Left lung (tissue), 14 donors: ENCODE data around the gene ACTRT2. TPM values are rescaled to one million over a fixed set of nuclear protein-coding genes. Genes with fewer than 3 reads are reported as not detected.

Experiments used
- ATAC-seq: fragments of 200-7000 bp; cut with Tn5 transposase; one replicate; pipeline ENCODE4 v1.9.1; 2020; ENCODE audit warnings: moderate library complexity
- DNase-seq, 4 donors: peaks; one replicate each; pipeline ENCODE4 v3.0.0-alpha.2; 2013 to 2020
- H3K27ac ChIP-seq, 2 donors: fragments of 200-600 bp; sonication (generic) in 1 of 2; one replicate each; pipeline versions ENCODE4 v1.5.0 to v1.8.0; 2020 to 2021
- H3K27me3 ChIP-seq, 2 donors: fragments of 200-600 bp; sonication (generic) in 1 of 2; one replicate each; pipeline versions ENCODE4 v1.5.0 to v1.8.0; 2020 to 2021
- H3K36me3 ChIP-seq, 2 donors: fragments of 200-600 bp; sonication (generic) in 1 of 2; one replicate each; pipeline versions ENCODE4 v1.5.0 to v1.8.0; 2020 to 2021
- H3K4me1 ChIP-seq, 2 donors: fragments of 200-600 bp; one replicate each; pipeline ENCODE4 v1.8.0; 2021
- H3K4me3 ChIP-seq, 2 donors: fragments of 200-600 bp; sonication (generic) in 1 of 2; one replicate each; pipeline versions ENCODE4 v1.5.0 to v1.8.0; 2020 to 2021; ENCODE audit warnings: mild to moderate bottlenecking in 1 of 2
- H3K9me3 ChIP-seq, 2 donors: fragments of 200-600 bp; sonication (generic) in 1 of 2; one replicate each; pipeline versions ENCODE4 v1.5.0 to v1.8.0; 2020 to 2021
- intact Hi-C, 2 donors: fragments of 100-400 bp; cut with DNase I; formaldehyde crosslinking; loops; one replicate each; pipeline versions ENCODE4 v1.11.2 to v1.14.2; 2022
- long read RNA-seq, 12 donors: library from polyadenylated mRNA in 2 of 12; unstranded in 2 of 12; transcript quantifications; one replicate each; pipeline ENCODE4 v2.0.0 and lab custom pipeline, GENCODE V29; 2019 to 2026
- polyA plus RNA-seq, 6 donors: library from polyadenylated mRNA; unstranded; fragments of 120-200 nt; gene quantifications; one replicate each; pipeline ENCODE4 v1.2.1, GENCODE V29; 2013; ENCODE audit not compliant: insufficient read length in 6 of 6
- total RNA-seq, 2 donors: library from RNA; stranded (reverse); fragmentation: NEBNext Ultra II Directional; extraction: Animal tissue kit (Norgen Biotek cat#: 25700); gene quantifications; one replicate each; pipeline ENCODE4 v1.2.1, GENCODE V29; 2021
- TF ChIP-seq, protein P1 (sequence below), 2 donors: fragments of 200-600 bp; sonication (generic) in 1 of 2; IDR thresholded peaks; one replicate each; pipeline versions ENCODE4 v1.5.0 to v1.8.0; 2021; ENCODE audit warnings: antibody characterized with exemption in 2 of 2
- donor health status: DM: no; HTN: yes; CAD: no.
- donor health status: DM: no; HTN: no; CAD: no.

Gene ACTRT2
- not detected for total RNA-seq
- polyA plus RNA-seq = not detected
- long read RNA-seq, donor 1 = 0 reads
- long read RNA-seq, donor 2 = 0 reads
- long read RNA-seq, donor 3 = 0 reads
- long read RNA-seq, donor 4 = 0 reads
- long read RNA-seq, donor 5 = 0 reads
- long read RNA-seq, donor 6 = 0 reads
- long read RNA-seq, donor 7 = 0 reads
- long read RNA-seq, donor 8 = 0 reads
- long read RNA-seq, donor 9 = 0 reads
- long read RNA-seq, donor 10 = 0 reads
- long read RNA-seq, donor 11 = 0 reads
- long read RNA-seq, donor 12 = 0 reads

DNA sequence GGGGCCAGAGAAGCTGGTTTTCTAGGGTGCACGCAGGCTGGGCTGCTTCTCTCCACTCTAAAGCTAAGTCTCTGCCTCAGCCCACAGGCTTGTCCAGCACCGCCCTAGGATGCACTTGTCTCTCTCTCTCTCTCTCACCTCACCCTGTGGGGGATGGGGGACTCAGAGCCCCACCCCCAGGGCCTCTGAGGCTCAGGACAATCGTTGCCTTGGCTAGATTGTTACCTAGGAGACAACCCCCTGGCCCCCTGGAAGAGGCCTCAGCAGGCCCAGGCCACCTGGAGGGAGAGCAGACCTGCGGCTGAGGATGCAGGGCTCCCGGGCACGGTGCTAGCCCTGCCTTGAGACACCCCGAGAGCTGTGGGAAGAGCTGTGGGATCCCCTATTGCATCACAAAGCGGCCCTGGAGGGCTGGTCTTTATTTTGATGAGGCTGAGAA, at the start of gene ACTRT2:
Gene ACTRT2, plus strand, starts transcription at position 235 of the 439 bp plus-strand sequence. CDS start 220 bp downstream, outside the sequence.
- Histone ChIP-seq H3K27me3 (peaks cover 0 to 17% of the 10 kb centered on the region in 2 donors), H3K27ac (no peak within 1 kb of the TSS), H3K4me1 (no peaks in the 10 kb centered on the region), H3K4me3 (no peak within 1 kb of the TSS), H3K9me3 (no peaks in the 10 kb centered on the region), H3K36me3 (no peaks in the 10 kb centered on the region)
- TF ChIP-seq, protein P1, sequence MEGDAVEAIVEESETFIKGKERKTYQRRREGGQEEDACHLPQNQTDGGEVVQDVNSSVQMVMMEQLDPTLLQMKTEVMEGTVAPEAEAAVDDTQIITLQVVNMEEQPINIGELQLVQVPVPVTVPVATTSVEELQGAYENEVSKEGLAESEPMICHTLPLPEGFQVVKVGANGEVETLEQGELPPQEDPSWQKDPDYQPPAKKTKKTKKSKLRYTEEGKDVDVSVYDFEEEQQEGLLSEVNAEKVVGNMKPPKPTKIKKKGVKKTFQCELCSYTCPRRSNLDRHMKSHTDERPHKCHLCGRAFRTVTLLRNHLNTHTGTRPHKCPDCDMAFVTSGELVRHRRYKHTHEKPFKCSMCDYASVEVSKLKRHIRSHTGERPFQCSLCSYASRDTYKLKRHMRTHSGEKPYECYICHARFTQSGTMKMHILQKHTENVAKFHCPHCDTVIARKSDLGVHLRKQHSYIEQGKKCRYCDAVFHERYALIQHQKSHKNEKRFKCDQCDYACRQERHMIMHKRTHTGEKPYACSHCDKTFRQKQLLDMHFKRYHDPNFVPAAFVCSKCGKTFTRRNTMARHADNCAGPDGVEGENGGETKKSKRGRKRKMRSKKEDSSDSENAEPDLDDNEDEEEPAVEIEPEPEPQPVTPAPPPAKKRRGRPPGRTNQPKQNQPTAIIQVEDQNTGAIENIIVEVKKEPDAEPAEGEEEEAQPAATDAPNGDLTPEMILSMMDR (IDR thresholded peaks at IDR 0.05) = no peak
- intact Hi-C loops = no loop called here
- ATAC-seq (no peak), DNase-seq (no peak)

DNA sequence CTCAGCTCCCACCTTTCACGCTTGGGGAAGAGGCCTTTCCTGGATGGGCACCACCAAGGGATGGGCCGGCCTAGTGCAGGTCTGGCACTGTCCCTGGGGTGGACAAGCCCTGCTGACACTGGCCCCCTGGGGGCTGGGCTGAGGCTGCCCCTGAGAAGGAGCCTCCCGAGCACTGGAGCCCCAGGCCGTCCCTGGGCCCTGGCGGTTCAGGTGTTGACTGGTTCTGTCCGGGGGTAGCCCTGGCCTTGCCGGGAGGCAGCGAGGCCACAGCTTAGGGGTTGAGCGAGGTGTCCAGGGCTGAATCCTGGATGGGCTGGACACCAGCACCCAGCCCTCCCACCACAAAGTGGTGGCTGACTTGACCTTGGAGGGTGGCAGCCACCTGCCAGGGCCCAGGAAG, 49.7 kb upstream of the ACTRT2 start:
- Histone ChIP-seq H3K9me3 (no peaks in the 10 kb centered on the region), H3K36me3 (no peaks in the 10 kb centered on the region), H3K4me3 (no peak overlapping the region), H3K27ac (no peak overlapping the region), H3K4me1 (no peaks in the 10 kb centered on the region), H3K27me3 (peaks cover 0 to 72% of the 10 kb centered on the region in 2 donors)
- intact Hi-C loops = no loop called here
- DNase-seq (peak in 1 of 4 donors; percentile 61), ATAC-seq (no peak)
- TF ChIP-seq, protein P1 (IDR thresholded peaks at IDR 0.05) = no peak

DNA sequence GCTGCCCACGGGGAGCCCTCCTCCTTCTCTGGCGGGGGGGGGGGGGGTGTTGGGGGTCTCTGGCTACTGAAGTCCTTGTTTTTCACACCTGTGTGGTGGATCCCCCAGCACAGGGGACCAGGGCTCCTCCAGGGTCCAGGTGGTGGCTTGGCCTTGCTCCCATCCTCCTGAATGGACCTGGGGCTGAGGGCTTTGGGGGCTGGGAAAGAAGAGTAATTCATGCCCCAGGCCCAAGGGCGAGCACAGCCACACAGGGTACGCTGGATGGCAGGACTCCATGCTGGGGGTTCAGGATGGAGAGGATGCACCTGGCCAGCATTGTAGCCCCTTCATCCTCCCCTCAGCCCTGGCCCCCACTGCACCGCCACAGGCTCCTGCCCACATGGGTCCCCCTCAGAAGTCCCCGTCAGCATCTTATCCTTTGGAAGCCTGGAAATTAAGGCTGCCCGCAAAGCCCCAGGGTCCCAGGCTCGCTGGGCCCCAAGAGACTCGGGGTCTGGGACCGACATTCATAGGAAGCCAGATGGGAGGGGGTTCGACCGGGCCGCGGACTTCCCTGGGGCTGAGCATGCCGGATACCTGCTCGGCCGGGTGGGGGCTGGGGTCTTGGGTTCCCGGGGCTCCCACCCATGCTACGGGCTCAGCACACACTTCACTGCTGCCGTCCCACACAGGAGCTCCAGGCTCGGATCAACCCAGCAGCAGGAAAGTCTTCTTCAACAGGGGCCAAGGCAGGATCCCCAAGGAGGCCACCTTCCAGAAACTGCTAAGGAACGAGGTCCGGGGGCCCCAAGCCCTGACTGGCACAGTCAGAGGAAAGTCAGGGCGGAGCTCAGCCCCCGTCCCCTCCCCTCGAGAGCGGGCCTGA, 49.0 kb upstream of the ACTRT2 start:
- Histone ChIP-seq H3K4me3 (no peak overlapping the region), H3K4me1 (no peaks in the 10 kb centered on the region), H3K27me3 (peaks cover 0 to 65% of the 10 kb centered on the region in 2 donors), H3K27ac (no peak overlapping the region), H3K9me3 (no peaks in the 10 kb centered on the region), H3K36me3 (no peaks in the 10 kb centered on the region)
- TF ChIP-seq, protein P1 (IDR thresholded peaks at IDR 0.05) = no peak
- no peak for ATAC-seq
- intact Hi-C loops = no loop called here
- DNase-seq = peak in 1 of 4 donors; percentile 73

DNA sequence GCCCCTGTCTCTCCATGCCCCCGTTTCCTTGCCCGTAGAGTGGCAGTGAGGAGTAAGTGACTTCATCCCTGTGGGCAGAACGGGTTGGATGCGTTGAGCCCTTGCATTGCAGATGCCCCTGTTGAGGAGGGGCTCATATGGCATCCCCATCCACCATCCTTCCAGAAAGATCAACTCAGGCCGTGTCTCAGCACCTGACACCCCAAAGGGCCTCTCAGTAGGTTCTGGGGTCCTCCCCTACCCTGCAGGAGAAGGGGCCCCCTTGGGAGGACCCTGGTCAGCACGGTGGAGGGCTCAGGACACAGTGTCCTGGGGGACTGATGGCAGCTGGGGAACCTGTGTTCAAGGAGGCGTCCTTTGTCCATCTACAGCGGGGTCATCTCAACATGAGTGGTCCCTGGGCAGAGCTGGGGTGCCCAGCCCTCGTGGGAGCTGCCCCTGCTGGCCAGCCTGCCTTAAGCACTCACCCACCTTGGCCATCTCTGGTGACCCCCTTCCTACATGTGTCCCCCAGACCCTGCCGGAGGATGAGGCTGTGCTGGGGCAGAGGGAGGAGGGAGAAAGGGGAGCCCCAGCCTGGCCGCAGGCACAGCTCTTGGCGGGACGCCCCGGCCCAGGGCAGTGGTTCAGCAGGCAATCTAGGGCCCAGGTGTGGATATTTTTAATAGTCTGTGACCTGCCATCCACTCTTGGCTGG, 48.2 kb upstream of the ACTRT2 start:
- H3K36me3 ChIP-seq = no peaks in the 10 kb centered on the region
- ATAC-seq (no peak), DNase-seq (peak in 1 of 4 donors; percentile 76)
- TF ChIP-seq, protein P1 (IDR thresholded peaks at IDR 0.05) = no peak
- H3K27ac ChIP-seq = no peak overlapping the region
- no peaks in the 10 kb centered on the region for H3K9me3 ChIP-seq
- H3K4me3 ChIP-seq = no peak overlapping the region
- H3K4me1 ChIP-seq = no peaks in the 10 kb centered on the region
- H3K27me3 ChIP-seq = peaks cover 0 to 57% of the 10 kb centered on the region in 2 donors
- intact Hi-C loops = no loop called here
